Measurements from ENCODE around the gene VWA7.

Gene VWA7

GRCh38 chr6:31775184-31775583 is 1.9 kb downstream of the VWA7 start:
- Histone ChIP-seq H4K8ac (ENCODE audit: low read depth, low read length) (no peak overlapping the region), H3K79me2 (ENCODE audit: control insufficient read depth, insufficient read depth, low read length) (no peaks in the 10 kb centered on the region), H3K27ac (ENCODE audit: low read depth, low read length) (no peak overlapping the region), H3K4me1 (ENCODE audit: control insufficient read depth, low read depth, low read length) (no peaks in the 10 kb centered on the region), H2BK15ac (replicated peaks; ENCODE audit: low read depth) (no peak overlapping the region), H2BK120ac (ENCODE audit: low read depth, low read length) (no peak overlapping the region), H3K36me3 (ENCODE audit: control insufficient read depth, insufficient read depth, low read length) (peaks cover 4% of the 10 kb centered on the region), H3K79me1 (ENCODE audit: low read length) (no peaks in the 10 kb centered on the region), H3K9ac (ENCODE audit: low read length) (no peak overlapping the region), H3K56ac (ENCODE audit: low read length) (no peak overlapping the region), H3K4me2 (ENCODE audit: low read length) (no peak overlapping the region), H3K27me3 (ENCODE audit: insufficient read depth, low read length, poor library complexity) (no peaks in the 10 kb centered on the region), H3K4me3 (ENCODE audit: low read length) (no peak overlapping the region), H2AK5ac (ENCODE audit: low read length) (no peak overlapping the region), H3K23ac (ENCODE audit: low read length) (no peak overlapping the region), H3K4ac (ENCODE audit: low read depth, low read length) (no peak overlapping the region), H2BK5ac (ENCODE audit: low read length) (no peak overlapping the region), H3K18ac (ENCODE audit: low read length) (no peak overlapping the region), H4K5ac (ENCODE audit: low read length) (no peak overlapping the region)
- no CpG with 5 or more reads among the region's 4 CpGs for WGBS (ENCODE audit: extremely low coverage, insufficient coverage, low lambda C conversion rate)
- no peak for DNase-seq

DNA sequence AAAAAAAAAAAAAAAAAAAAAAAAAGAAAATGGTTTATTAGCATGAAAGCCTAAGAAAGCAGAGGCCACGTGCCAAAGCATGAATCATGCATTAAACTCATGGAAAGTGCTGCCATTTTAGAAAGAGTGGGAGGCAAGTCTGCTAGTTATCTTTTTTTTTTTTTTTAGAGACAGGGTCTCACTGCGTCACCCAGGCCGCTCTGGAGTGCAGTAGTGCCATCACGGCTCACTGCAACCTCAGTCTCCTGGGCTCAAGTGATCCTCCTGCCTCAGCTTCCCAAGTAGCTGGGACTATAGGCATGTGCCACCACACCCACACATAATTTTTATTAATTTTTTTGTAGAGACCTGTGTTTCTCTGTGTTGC is 5.2 kb downstream of the VWA7 start:
- H3K4me1 ChIP-seq (ENCODE audit: control insufficient read depth, low read depth, low read length), result no peaks in the 10 kb centered on the region
- H2AK5ac ChIP-seq (ENCODE audit: low read length), result no peak overlapping the region
- no peak overlapping the region for H2BK15ac ChIP-seq (replicated peaks; ENCODE audit: low read depth)
- H3K36me3 ChIP-seq (ENCODE audit: control insufficient read depth, insufficient read depth, low read length), result no peaks in the 10 kb centered on the region
- no CpG with 5 or more reads among the region's 4 CpGs for WGBS (ENCODE audit: extremely low coverage, insufficient coverage, low lambda C conversion rate)
- H3K27ac ChIP-seq (ENCODE audit: low read depth, low read length), result no peak overlapping the region
- H4K8ac ChIP-seq (ENCODE audit: low read depth, low read length), result no peak overlapping the region
- H3K79me2 ChIP-seq (ENCODE audit: control insufficient read depth, insufficient read depth, low read length), result no peaks in the 10 kb centered on the region
- H3K79me1 ChIP-seq (ENCODE audit: low read length), result no peaks in the 10 kb centered on the region
- H4K5ac ChIP-seq (ENCODE audit: low read length), result no peak overlapping the region
- H3K56ac ChIP-seq (ENCODE audit: low read length), result no peak overlapping the region
- H3K4me2 ChIP-seq (ENCODE audit: low read length), result no peak overlapping the region
- no peak overlapping the region for H3K4me3 ChIP-seq (ENCODE audit: low read length)
- no peak overlapping the region for H3K4ac ChIP-seq (ENCODE audit: low read depth, low read length)
- H3K9ac ChIP-seq (ENCODE audit: low read length), result no peak overlapping the region
- H2BK120ac ChIP-seq (ENCODE audit: low read depth, low read length), result no peak overlapping the region
- H2BK5ac ChIP-seq (ENCODE audit: low read length), result no peak overlapping the region
- H3K23ac ChIP-seq (ENCODE audit: low read length), result no peak overlapping the region
- no peak for DNase-seq
- no peak overlapping the region for H3K18ac ChIP-seq (ENCODE audit: low read length)
- H3K27me3 ChIP-seq (ENCODE audit: insufficient read depth, low read length, poor library complexity), result no peaks in the 10 kb centered on the region

DNA sequence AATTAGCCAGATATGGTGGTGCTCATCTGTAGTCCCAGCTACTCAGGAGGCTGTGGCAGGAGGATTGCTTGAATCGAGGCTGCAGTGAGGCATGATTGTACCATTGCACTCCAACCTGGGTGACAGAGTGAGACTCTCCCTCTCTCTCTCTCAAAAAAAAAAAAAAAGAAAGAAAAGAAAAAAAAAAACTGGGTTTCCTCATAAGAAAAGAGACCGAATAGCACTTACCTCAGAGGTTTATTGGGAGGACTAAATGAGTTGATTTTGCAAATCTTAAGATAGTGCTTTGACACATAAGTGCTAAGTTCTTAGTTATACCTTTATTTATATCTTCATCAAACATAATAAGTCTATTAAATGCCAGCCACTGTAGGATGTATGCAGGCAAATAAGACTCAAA is 6.3 kb downstream of the VWA7 start:
- Histone ChIP-seq H3K4me3 (ENCODE audit: low read length) (no peak overlapping the region), H2BK120ac (ENCODE audit: low read depth, low read length) (no peak overlapping the region), H3K56ac (ENCODE audit: low read length) (no peak overlapping the region), H3K18ac (ENCODE audit: low read length) (no peak overlapping the region), H3K4me1 (ENCODE audit: control insufficient read depth, low read depth, low read length) (no peaks in the 10 kb centered on the region), H2AK5ac (ENCODE audit: low read length) (no peak overlapping the region), H4K8ac (ENCODE audit: low read depth, low read length) (no peak overlapping the region), H3K36me3 (ENCODE audit: control insufficient read depth, insufficient read depth, low read length) (no peaks in the 10 kb centered on the region), H4K5ac (ENCODE audit: low read length) (no peak overlapping the region), H2BK5ac (ENCODE audit: low read length) (no peak overlapping the region), H3K9ac (ENCODE audit: low read length) (no peak overlapping the region), H3K23ac (ENCODE audit: low read length) (no peak overlapping the region), H3K27me3 (ENCODE audit: insufficient read depth, low read length, poor library complexity) (no peaks in the 10 kb centered on the region), H2BK15ac (replicated peaks; ENCODE audit: low read depth) (no peak overlapping the region), H3K4ac (ENCODE audit: low read depth, low read length) (no peak overlapping the region), H3K79me1 (ENCODE audit: low read length) (no peaks in the 10 kb centered on the region), H3K79me2 (ENCODE audit: control insufficient read depth, insufficient read depth, low read length) (no peaks in the 10 kb centered on the region), H3K4me2 (ENCODE audit: low read length) (no peak overlapping the region), H3K27ac (ENCODE audit: low read depth, low read length) (no peak overlapping the region)
- WGBS (ENCODE audit: extremely low coverage, insufficient coverage, low lambda C conversion rate), result no CpG with 5 or more reads among the region's 2 CpGs
- no peak for DNase-seq

- WGBS (ENCODE audit: extremely low coverage, insufficient coverage, low lambda C conversion rate), result no CpG with 5 or more reads among the region's 12 CpGs
- Histone ChIP-seq H3K27ac (ENCODE audit: low read depth, low read length) (no peak overlapping the region), H3K56ac (ENCODE audit: low read length) (peak overlapping the region; percentile 5), H3K79me2 (ENCODE audit: control insufficient read depth, insufficient read depth, low read length) (no peaks in the 10 kb centered on the region), H3K9ac (ENCODE audit: low read length) (no peak overlapping the region), H3K36me3 (ENCODE audit: control insufficient read depth, insufficient read depth, low read length) (no peaks in the 10 kb centered on the region), H2BK5ac (ENCODE audit: low read length) (no peak overlapping the region), H2BK15ac (replicated peaks; ENCODE audit: low read depth) (no peak overlapping the region), H3K4me2 (ENCODE audit: low read length) (no peak overlapping the region), H2BK120ac (ENCODE audit: low read depth, low read length) (no peak overlapping the region), H3K27me3 (ENCODE audit: insufficient read depth, low read length, poor library complexity) (no peaks in the 10 kb centered on the region), H2AK5ac (ENCODE audit: low read length) (no peak overlapping the region), H3K4me3 (ENCODE audit: low read length) (no peak overlapping the region), H4K5ac (ENCODE audit: low read length) (no peak overlapping the region), H3K4ac (ENCODE audit: low read depth, low read length) (no peak overlapping the region), H3K18ac (ENCODE audit: low read length) (no peak overlapping the region), H3K4me1 (ENCODE audit: control insufficient read depth, low read depth, low read length) (no peaks in the 10 kb centered on the region), H3K23ac (ENCODE audit: low read length) (no peak overlapping the region), H4K8ac (ENCODE audit: low read depth, low read length) (no peak overlapping the region), H3K79me1 (ENCODE audit: low read length) (no peaks in the 10 kb centered on the region)
- peak; percentile 88 for DNase-seq
These were observed 7.3 kb downstream of the VWA7 start for GRCh38 chr6:31769684-31770371.

DNA sequence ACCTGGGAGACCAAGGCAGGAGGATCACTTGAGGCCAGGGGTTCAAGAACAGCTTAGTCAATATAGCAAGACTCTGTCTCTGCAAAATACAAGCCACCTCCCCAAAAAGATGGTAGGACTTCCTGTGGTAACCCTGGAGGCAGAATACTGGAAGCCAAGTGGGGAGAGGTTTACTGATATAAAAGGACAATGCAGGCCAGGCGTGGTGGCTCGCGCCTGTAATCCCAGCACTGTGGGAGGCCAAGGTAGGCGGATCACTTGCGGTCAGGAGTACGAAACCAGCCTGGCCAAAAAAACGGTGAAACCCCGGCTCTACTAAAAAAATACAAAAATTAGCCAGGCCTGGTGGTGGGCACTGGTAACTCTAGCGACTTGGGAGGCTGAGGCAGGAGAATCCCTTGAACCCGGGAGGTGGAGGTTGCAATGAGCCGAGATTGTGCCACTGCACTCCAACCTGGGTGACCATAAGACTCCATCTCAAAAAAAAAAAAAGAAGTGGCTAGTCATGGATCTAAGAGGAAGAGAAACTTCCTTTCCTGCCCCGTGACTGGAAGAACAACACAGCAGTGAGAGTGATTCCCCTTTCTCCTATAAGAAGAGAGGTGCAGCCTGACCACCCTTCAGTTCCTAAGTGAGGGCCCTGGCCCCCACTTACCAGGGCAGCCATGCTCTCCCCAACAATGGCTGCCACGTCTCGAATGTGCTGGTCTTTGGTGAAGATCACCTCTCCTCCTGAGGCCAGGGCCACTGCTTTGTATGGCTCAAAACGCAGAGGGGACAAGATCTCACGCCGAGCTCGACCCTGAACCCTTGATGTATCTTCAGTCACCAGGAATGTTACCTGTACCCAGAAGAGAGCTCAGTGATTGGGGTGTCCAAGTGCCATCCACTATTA is 8.5 kb downstream of the VWA7 start:
- H3K79me1 ChIP-seq (ENCODE audit: low read length), result no peaks in the 10 kb centered on the region
- H3K36me3 ChIP-seq (ENCODE audit: control insufficient read depth, insufficient read depth, low read length), result no peaks in the 10 kb centered on the region
- H3K27ac ChIP-seq (ENCODE audit: low read depth, low read length), result no peak overlapping the region
- H2BK15ac ChIP-seq (replicated peaks; ENCODE audit: low read depth), result no peak overlapping the region
- no peak overlapping the region for H3K9ac ChIP-seq (ENCODE audit: low read length)
- H3K4ac ChIP-seq (ENCODE audit: low read depth, low read length), result no peak overlapping the region
- no peaks in the 10 kb centered on the region for H3K27me3 ChIP-seq (ENCODE audit: insufficient read depth, low read length, poor library complexity)
- WGBS (ENCODE audit: extremely low coverage, insufficient coverage, low lambda C conversion rate), result no CpG with 5 or more reads among the region's 18 CpGs
- no peak overlapping the region for H2BK5ac ChIP-seq (ENCODE audit: low read length)
- H3K4me3 ChIP-seq (ENCODE audit: low read length), result no peak overlapping the region
- H3K23ac ChIP-seq (ENCODE audit: low read length), result no peak overlapping the region
- H3K56ac ChIP-seq (ENCODE audit: low read length), result no peak overlapping the region
- H4K8ac ChIP-seq (ENCODE audit: low read depth, low read length), result no peak overlapping the region
- no peak for DNase-seq
- no peak overlapping the region for H3K18ac ChIP-seq (ENCODE audit: low read length)
- H2AK5ac ChIP-seq (ENCODE audit: low read length), result no peak overlapping the region
- no peak overlapping the region for H3K4me2 ChIP-seq (ENCODE audit: low read length)
- no peak overlapping the region for H4K5ac ChIP-seq (ENCODE audit: low read length)
- no peaks in the 10 kb centered on the region for H3K4me1 ChIP-seq (ENCODE audit: control insufficient read depth, low read depth, low read length)
- no peak overlapping the region for H2BK120ac ChIP-seq (ENCODE audit: low read depth, low read length)
- no peaks in the 10 kb centered on the region for H3K79me2 ChIP-seq (ENCODE audit: control insufficient read depth, insufficient read depth, low read length)
